Lower leg skin (tissue), 4 donors: ENCODE results near the gene GABBR2. TPM values are rescaled to one million over a fixed set of nuclear protein-coding genes. Genes with fewer than 3 reads are reported as not detected.

Experiments
- DNase-seq, 2 donors: peaks; one replicate each; pipeline ENCODE4 v3.0.0-alpha.2; 2019; ENCODE audit warnings: low spot score in 2 of 2
- H3K4me3 ChIP-seq: fragments of 200-600 bp; sonication (generic); 2 replicates; pipeline ENCODE4 v1.5.1; 2017; ENCODE audit warnings: mild to moderate bottlenecking, low read depth; ENCODE audit not compliant: poor library complexity, severe bottlenecking
- POLR2A ChIP-seq, 2 donors: fragments of 450-650 bp; IDR thresholded peaks; one replicate each; pipeline ENCODE4 v1.6.1; 2016 to 2017; ENCODE audit warnings: antibody characterized with exemption in 2 of 2, mild to moderate bottlenecking in 1 of 2, moderate library complexity in 1 of 2
- WGBS, 2 donors: methylation state at CpG; one replicate each; pipeline ENCODE4 v1.1.5; 2018; 5-methylcytosine and 5-hydroxymethylcytosine counted together
- intact Hi-C: fragments of 100-400 bp; cut with DNase I; formaldehyde crosslinking; loops from one replicate; pipeline ENCODE4 v1.15.0; 2023; ENCODE audit warnings: low total_unique reads
- total RNA-seq, 4 donors: library from RNA; depleted of rRNA; stranded (reverse); fragments of >200 nt; gene quantifications; one replicate each; pipeline ENCODE4 v1.1.0, GENCODE V29; 2016
- TF ChIP-seq, protein P1 (sequence below), 3 donors: fragments of 450-650 bp; IDR thresholded peaks; one replicate each; pipeline ENCODE4 v1.5.1; 2016; ENCODE audit warnings: antibody characterized with exemption in 3 of 3, mild to moderate bottlenecking in 3 of 3, moderate library complexity in 2 of 3

Gene GABBR2
- total RNA-seq, 4 donors from 2014 or later = 0.23 to 4.2 TPM; not detected in 2

DNA sequence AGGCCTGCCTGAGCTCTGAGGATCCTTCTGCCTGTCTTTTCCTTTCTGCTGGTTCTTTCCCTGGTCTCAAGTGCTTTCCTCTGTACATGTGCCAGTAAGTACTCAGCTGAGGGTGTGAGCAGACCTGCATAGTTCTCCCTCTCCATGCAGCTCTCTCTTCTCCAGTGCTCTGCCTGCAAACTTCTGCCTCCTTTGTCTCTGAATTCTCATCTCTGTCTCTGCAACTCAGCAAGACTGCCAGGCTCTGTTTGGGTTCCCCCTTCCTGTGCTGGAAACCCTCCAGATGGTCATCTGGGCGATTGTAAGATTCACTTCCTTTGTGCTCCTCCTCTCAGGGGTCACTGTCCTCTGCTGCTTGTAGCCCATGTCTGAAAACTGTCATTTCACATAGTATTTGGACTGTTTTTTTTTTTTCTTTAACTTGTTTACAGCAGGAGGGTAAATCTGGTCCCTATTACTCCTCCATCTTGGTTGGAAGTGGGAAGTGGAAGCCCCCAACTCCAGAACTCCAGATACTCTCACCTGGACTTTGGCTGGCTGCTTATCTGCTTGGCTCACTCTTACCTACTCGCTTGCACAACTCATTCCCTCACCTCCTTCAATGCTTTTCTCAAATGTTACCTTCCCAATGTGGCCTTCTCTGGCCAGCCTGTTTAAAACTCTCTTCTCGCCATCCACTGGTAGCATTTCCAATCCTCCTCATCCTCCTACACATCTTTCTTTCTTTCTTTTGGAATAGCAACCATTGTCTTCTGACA, 278.0 kb downstream of the GABBR2 start:
- no peak overlapping the region for H3K4me3 ChIP-seq
- 69 to 74% methylated on average over 3 of the region's 3 CpGs for WGBS, 2 donors
- DNase-seq = peak in 1 of 2 donors; percentile 21
- no peak for TF ChIP-seq POLR2A (IDR thresholded peaks at IDR 0.05)
- TF ChIP-seq, protein P1, sequence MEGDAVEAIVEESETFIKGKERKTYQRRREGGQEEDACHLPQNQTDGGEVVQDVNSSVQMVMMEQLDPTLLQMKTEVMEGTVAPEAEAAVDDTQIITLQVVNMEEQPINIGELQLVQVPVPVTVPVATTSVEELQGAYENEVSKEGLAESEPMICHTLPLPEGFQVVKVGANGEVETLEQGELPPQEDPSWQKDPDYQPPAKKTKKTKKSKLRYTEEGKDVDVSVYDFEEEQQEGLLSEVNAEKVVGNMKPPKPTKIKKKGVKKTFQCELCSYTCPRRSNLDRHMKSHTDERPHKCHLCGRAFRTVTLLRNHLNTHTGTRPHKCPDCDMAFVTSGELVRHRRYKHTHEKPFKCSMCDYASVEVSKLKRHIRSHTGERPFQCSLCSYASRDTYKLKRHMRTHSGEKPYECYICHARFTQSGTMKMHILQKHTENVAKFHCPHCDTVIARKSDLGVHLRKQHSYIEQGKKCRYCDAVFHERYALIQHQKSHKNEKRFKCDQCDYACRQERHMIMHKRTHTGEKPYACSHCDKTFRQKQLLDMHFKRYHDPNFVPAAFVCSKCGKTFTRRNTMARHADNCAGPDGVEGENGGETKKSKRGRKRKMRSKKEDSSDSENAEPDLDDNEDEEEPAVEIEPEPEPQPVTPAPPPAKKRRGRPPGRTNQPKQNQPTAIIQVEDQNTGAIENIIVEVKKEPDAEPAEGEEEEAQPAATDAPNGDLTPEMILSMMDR (IDR thresholded peaks at IDR 0.05) = no peak
- intact Hi-C loops = no loop called here

DNA sequence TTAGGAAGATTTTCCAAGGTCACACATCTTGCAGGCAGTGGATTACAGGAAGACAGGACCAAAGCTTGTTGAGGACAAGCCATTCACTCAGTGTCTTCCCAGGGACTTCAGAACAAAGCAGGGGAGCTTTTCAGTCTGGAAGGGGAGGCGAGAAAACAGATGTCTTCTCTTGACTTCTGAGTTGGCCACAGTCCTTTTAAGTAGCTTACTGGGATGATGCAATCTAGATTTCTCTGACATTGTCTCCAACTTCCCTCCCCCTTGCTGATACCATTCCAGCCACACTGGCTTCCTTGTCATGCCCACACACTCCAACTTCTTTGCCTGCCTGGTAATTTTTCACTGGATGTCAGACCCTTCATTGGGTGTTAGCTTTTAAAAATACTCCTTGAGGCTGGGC, 279.1 kb downstream of the GABBR2 start:
- intact Hi-C loops = no loop called here
- no peak overlapping the region for H3K4me3 ChIP-seq
- 25 to 42% methylated on average over 1 of the region's 1 CpG for WGBS, 2 donors
- no peak for DNase-seq
- TF ChIP-seq, protein P1 (IDR thresholded peaks at IDR 0.05) = no peak
- TF ChIP-seq POLR2A (IDR thresholded peaks at IDR 0.05) = no peak

DNA sequence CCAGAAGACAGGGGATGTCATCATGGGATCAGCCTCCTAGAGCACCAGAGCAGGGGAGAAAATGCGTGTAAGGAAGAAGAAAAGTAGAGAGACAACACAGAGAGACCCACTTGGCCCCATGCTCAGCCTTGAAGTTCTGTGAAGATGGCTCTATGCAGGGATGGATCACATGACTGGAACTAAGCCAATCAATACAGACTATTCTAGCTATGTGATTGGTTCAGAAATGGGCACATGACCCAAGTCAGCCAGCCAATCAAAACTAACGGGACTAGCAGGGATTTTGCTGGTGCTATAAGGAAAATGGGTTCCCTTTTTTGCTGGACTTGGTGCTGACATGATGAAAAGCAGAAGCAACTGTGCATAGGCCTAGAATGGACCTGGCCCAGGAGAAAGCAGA, 280.3 kb downstream of the GABBR2 start:
- H3K4me3 ChIP-seq = no peak overlapping the region
- WGBS, 2 donors = 81 to 94% methylated on average over 2 of the region's 2 CpGs
- no peak for DNase-seq
- TF ChIP-seq, protein P1 (IDR thresholded peaks at IDR 0.05) = no peak
- TF ChIP-seq POLR2A (IDR thresholded peaks at IDR 0.05) = no peak
- intact Hi-C loops = no loop called here

DNA sequence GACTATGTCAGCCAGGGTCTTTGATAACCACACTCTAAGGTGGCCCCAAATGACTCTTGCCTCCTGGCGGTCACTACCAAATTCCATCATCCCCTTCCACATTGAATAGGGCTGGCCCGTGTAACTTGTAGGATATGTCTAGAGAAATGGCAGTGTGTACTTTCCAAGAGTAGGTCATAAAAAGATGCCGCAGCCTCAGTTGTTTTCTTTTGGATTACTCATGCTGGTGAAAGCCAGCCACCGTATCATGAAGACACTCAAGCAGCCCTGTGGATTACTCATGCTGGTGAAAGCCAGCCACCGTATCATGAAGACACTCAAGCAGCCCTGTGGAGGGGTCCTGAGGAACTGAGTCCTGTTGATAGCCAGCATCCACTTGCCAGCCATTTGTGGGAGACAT, 281.2 kb downstream of the GABBR2 start:
- intact Hi-C loops = no loop called here
- WGBS, 2 donors = 70 to 84% methylated on average over 5 of the region's 5 CpGs
- DNase-seq = no peak
- TF ChIP-seq POLR2A (IDR thresholded peaks at IDR 0.05) = no peak
- TF ChIP-seq, protein P1 (IDR thresholded peaks at IDR 0.05) = no peak
- H3K4me3 ChIP-seq = no peak overlapping the region

DNA sequence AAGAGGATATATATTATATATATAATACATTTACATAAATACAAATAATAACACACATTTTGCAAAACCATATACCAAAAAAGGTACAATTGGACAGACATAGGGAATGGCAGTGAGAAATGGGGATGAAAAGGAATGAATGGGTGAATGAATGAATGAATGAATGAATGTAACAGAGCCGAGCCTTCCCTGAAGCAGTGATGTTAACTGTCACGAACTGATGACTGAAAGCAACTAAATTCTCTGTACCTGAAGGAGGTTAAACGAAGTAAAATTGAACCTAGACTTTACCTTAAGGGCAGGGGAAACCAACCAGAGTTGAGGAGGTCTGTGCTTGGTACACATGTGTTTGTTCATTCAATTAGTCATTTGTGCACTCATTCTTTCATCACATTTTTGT, 283.7 kb downstream of the GABBR2 start:
- no peak overlapping the region for H3K4me3 ChIP-seq
- WGBS, 2 donors = 73 to 77% methylated on average over 3 of the region's 3 CpGs
- DNase-seq = no peak
- intact Hi-C loops = no loop called here
- TF ChIP-seq, protein P1 (IDR thresholded peaks at IDR 0.05) = no peak
- TF ChIP-seq POLR2A (IDR thresholded peaks at IDR 0.05) = no peak

DNA sequence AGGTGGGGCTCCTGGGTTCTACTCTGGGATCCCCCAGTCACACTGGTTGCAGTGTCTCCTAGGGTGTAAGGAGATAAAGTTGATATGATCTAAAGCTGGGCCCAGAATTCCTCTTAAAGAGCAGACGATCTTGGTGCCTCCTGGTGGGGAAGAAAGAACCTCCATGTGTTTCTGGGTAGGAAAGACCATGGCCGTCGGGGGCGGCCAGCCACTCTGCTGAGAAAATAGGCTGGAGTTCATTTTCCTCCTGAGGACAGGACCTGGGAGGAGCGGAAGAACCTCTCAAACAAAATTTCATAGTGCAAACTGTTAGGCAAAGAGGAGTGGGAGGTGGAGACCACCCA, 289.5 kb downstream of the GABBR2 start:
- no peak overlapping the region for H3K4me3 ChIP-seq
- no peak for TF ChIP-seq POLR2A (IDR thresholded peaks at IDR 0.05)
- TF ChIP-seq, protein P1 (IDR thresholded peaks at IDR 0.05) = no peak
- no peak for DNase-seq
- intact Hi-C loops = no loop called here
- WGBS, 2 donors = 76 to 81% methylated on average over 5 of the region's 5 CpGs
